ENCODE data around the gene CASR.
"Not testable (repeated sequence)": the region's sequence is repeated elsewhere in the genome, so short reads cannot be mapped to it uniquely, and the experiment has no call there.

CASR gene, protein sequence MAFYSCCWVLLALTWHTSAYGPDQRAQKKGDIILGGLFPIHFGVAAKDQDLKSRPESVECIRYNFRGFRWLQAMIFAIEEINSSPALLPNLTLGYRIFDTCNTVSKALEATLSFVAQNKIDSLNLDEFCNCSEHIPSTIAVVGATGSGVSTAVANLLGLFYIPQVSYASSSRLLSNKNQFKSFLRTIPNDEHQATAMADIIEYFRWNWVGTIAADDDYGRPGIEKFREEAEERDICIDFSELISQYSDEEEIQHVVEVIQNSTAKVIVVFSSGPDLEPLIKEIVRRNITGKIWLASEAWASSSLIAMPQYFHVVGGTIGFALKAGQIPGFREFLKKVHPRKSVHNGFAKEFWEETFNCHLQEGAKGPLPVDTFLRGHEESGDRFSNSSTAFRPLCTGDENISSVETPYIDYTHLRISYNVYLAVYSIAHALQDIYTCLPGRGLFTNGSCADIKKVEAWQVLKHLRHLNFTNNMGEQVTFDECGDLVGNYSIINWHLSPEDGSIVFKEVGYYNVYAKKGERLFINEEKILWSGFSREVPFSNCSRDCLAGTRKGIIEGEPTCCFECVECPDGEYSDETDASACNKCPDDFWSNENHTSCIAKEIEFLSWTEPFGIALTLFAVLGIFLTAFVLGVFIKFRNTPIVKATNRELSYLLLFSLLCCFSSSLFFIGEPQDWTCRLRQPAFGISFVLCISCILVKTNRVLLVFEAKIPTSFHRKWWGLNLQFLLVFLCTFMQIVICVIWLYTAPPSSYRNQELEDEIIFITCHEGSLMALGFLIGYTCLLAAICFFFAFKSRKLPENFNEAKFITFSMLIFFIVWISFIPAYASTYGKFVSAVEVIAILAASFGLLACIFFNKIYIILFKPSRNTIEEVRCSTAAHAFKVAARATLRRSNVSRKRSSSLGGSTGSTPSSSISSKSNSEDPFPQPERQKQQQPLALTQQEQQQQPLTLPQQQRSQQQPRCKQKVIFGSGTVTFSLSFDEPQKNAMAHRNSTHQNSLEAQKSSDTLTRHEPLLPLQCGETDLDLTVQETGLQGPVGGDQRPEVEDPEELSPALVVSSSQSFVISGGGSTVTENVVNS

GRCh38 chr3:122183521-122183892, at the start of gene CASR:
Gene CASR (plus strand): TSS chr3:122183668. CDS start chr3:122254190, 70,522 bp downstream.
- DNase-seq, result no peak

GRCh38 chr3:122146466-122146865, 37.0 kb upstream of the CASR start:
- DNase-seq, result no peak

- no peak for DNase-seq
Measured at GRCh38 chr3:122148941-122149627, 34.4 kb upstream of the CASR start.

- DNase-seq, result no peak
Measured at GRCh38 chr3:122151480-122151879, 32.0 kb upstream of the CASR start.

DNA sequence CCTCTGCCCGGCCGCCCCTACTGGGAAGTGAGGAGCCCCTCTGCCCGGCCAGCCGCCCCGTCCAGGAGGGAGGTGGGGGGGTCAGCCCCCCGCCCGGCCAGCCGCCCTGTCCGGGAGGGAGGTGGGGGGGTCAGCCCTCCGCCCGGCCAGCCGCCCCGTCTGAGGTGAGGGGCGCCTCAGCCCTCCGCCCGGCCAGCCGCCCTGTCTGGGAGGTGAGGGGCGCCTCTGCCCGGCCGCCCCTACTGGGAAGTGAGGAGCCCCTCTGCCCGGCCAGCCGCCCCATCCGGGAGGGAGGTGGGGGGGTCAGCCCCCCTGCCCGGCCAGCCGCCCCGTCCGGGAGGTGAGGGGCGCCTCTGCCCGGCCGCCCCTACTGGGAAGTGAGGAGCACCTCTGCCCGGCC, 18.5 kb upstream of the CASR start:
- not testable (repeated sequence) for DNase-seq

GRCh38 chr3:122167630-122168029, 15.8 kb upstream of the CASR start:
- DNase-seq, result no peak

DNA sequence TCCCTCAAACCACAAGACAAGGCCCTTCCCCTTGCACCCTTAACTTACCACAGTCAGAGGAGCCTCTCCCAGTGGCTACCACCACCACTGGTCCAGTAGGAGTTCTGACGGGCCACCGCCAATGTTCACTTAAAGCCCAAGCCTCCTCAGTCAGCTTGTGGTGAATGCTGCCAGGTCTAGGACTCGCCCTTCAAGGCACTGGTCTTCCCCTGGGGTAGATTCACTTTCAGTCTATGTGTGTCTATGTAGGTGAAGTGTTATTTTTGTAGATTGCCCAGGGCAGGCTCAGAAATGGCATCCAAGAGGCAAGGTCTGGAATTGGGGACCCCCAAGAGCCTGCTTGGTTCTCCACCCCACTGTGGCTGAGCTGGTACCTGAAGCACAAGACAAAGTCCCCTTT, 15.4 kb upstream of the CASR start:
- no peak for DNase-seq

GRCh38 chr3:122169911-122170310, 13.6 kb upstream of the CASR start:
- DNase-seq, result no peak

DNA sequence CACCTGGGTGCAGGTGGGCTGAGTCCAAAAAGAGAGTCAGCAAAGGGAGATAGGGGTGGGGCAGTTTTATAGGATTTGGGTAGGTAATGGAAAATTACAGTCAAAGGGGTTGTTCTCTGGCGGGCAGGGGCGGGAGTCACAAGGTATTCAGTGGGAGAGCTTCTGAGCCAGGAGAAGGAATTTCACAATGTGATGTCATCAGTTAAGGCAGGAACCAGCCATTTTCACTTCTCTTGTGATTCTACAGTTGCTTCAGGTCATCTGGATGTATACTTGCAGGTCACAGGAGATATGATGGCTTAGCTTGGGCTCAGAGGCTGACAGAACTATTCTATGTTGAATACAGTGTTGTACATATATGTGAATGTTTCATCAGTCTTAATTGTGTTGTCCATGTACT, 12.1 kb upstream of the CASR start:
- not testable (repeated sequence) for DNase-seq

DNA sequence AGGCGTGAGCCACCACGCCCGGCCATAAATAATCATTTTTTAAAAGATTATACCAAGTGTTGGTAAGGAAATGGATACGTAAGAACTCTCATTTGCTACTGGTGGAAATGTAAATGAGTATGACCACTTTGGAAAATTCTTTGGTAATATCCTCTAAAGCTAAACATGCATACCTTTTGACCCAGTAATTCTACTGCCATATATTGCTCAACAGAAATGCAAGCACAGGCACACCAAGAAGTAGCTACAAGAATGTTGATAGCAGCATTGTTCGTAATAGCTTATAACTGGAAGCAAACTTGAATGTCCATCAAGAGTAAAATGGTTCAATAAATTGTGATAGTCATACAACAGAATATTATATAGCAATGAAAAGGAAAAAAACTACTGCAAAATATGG, 4.8 kb upstream of the CASR start:
- DNase-seq, result no peak

- no peak for DNase-seq
Measured at GRCh38 chr3:122183893-122184590, 574 bp downstream of the CASR start.

- DNase-seq, result no peak
Measured at GRCh38 chr3:122184591-122184929, 1.1 kb downstream of the CASR start.

DNA sequence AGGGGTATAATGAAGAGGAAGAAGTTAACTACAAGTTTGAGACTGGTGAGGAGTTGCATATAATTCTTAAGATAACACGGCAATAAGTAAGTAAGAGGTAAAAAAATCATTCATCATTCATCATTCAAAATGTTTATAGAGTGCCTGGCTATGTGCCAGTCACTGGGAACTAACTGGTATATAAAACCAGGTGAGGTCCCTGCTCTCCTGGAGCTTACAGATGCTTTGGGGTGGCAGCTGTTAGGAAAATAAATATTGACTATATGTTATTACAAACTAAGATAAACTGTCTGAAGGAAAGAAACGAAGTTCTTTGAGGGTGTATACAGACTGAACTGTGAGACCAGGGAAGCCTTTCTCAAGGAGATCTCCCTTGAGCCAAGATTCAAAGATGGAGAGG, 2.9 kb downstream of the CASR start:
- no peak for DNase-seq

DNA sequence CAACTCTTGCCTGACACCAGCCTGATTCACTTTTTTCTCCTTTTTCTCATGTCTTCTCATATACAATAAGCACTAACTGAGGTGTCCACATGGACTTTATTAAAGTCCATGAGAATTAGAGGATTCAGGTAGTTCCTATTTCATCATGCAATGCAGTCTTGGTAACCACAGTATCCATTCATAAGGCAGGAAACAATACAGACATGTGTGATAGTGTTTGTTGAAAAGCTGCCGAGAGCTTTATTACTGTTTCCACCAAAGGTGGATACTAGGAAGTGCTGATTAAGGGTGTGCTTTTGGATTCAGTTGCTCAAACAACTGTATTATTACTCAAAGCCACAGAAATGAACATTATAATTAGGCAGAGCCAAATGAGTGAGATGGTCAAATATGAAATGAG, 5.3 kb downstream of the CASR start:
- no peak for DNase-seq

DNA sequence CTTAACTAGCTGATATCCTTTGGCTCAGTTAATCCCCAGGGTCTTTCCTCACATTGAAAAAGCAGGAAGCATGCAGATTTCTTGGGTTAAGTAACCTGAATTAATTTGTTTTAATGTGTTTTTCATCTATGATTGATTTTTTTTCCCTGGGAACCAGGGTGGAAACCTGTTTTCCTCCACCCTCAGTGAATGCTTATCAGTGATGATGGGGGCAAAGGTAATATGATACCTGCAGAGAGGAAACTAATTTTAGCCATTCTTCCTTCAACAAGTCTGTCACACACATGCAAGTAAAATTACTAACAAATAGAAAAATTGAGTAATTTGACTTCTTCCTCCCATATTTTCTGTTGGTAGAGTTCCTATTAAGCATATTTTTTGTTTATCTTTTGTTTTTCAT, 5.9 kb downstream of the CASR start:
- DNase-seq, result no peak

- DNase-seq, result no peak
Measured at GRCh38 chr3:122190525-122190924, 7.1 kb downstream of the CASR start.

- no peak for DNase-seq
Measured at GRCh38 chr3:122198966-122199365, 15.5 kb downstream of the CASR start.

DNA sequence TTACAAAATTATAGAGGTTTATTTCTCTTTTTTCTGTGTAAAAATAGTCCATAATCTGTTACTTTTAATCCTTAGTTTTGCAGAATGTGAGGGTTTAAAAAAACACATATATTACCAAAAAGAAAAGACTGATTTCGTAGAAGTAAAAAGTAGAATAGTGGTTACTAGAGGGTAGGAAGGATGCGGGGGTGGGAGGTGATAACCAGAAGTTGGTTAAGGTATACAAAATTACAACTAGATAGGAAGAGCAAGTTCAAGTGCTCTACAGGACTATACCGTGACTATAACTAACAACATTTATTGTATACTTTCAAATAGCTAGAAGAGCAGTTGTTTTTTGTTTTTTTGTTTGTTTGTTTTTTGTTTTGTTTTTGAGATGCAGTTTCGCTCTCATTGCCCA, 16.1 kb downstream of the CASR start:
- no peak for DNase-seq

- DNase-seq, result no peak
Measured at GRCh38 chr3:122200661-122201060, 17.2 kb downstream of the CASR start.

DNA sequence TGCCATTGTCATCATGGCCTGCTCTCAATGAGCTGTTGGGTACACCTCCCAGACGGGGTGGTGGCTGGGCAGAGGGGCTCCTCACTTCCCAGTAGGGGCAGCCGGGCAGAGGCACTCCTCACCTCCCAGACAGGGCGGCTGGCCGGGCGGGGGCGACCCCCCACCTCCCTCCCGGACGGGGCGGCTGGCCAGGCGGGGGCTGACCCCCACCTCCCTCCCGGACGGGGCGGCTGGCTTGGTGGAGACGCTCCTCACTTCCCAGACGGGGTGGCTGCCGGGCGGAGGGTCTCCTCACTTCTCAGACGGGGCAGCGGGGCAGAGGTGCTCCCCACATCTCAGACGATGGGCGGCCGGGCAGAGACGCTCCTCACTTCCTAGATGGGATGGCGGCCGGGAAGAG, 18.0 kb downstream of the CASR start:
- DNase-seq, result not testable (repeated sequence)

GRCh38 chr3:122208579-122208978, 25.1 kb downstream of the CASR start:
- no peak for DNase-seq

DNA sequence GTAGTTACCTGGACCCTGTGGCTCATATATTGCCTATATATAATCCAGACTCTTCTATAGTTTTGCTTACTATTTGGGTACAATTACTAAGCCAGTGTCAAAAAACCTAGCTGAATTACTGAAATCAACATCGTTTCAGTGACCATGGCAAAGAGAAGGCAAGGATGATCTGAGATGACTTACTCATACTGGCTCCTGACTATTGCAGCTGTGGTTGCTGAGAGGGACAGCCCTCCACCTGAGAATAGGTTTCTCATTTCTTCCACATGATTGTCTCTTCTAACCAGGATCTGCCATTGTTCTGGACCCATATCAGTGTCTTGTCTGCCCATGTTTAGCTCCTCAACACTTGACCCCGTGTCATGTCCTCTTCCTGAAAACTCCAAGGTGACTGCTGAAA, 30.2 kb downstream of the CASR start:
- DNase-seq, result no peak

- no peak for DNase-seq
Measured at GRCh38 chr3:122214711-122215110, 31.2 kb downstream of the CASR start.
